K562 (cell line): ENCODE data around the gene KIF3B. TPM values are rescaled to one million over a fixed set of nuclear protein-coding genes. Genes with fewer than 3 reads are reported as not detected.
A peak's percentile ranks its signal among the peaks of the same experiment; 100 is the strongest.

Source experiments
- CCNT2 ChIP-seq: IDR thresholded peaks from 2 replicates; pipeline ENCODE4 v1.6.1; 2011; ENCODE audit warnings: borderline replicate concordance, low read depth, mild to moderate bottlenecking, moderate library complexity, mixed read lengths, low read length; ENCODE audit not compliant: insufficient read length; ENCODE audit errors: extremely low read depth
- FOXM1 ChIP-seq, 2 experiments: fragments of 450-650 bp in 1 of 2; sonication (generic) in 1 of 2; formaldehyde crosslinking in 1 of 2; IDR thresholded peaks; 2 replicates each; pipeline versions ENCODE4 v1.6.1 to v1.9.0; 2017 to 2022; ENCODE audit warnings: low read depth in 2 of 2, mild to moderate bottlenecking in 2 of 2, missing genetic modification reagents in 1 of 2, moderate library complexity in 1 of 2
- GABPB1 ChIP-seq: sonication (generic); formaldehyde crosslinking; IDR thresholded peaks from 2 replicates; pipeline ENCODE4 v1.8.0; 2022; ENCODE audit warnings: mild to moderate bottlenecking, missing genetic modification reagents
- HDGF ChIP-seq: fragments of 450-650 bp; IDR thresholded peaks from 2 replicates; pipeline ENCODE4 v1.6.1; 2016
- HMGN3 ChIP-seq: IDR thresholded peaks from 2 replicates; pipeline ENCODE4 v1.6.1; 2011; ENCODE audit warnings: borderline replicate concordance, low read depth, mild to moderate bottlenecking, mixed read lengths, low read length; ENCODE audit not compliant: insufficient read length; ENCODE audit errors: extremely low read depth
- NBN ChIP-seq: fragments of 450-650 bp; IDR thresholded peaks from 2 replicates; pipeline ENCODE4 v1.6.1; 2016; ENCODE audit warnings: low read depth, mild to moderate bottlenecking
- NFE2 ChIP-seq: IDR thresholded peaks from 2 replicates; pipeline ENCODE4 v1.6.1; 2014; ENCODE audit warnings: antibody characterized with exemption, low read depth
- NFXL1 ChIP-seq: fragments of 450-650 bp; formaldehyde crosslinking; IDR thresholded peaks from 2 replicates; pipeline ENCODE4 v1.4.0; 2021; ENCODE audit warnings: mild to moderate bottlenecking
- NONO ChIP-seq, 2 experiments: fragments of 200-400 bp in 1 of 2; fragments of 450-650 bp in 1 of 2; formaldehyde crosslinking in 1 of 2; IDR thresholded peaks; 2 replicates each; pipeline ENCODE4 v1.6.1; 2017; ENCODE audit warnings: low read depth in 2 of 2, mild to moderate bottlenecking in 2 of 2, moderate library complexity in 2 of 2, low read length in 1 of 2
- NR2C1 ChIP-seq, 2 experiments: fragments of 450-650 bp; IDR thresholded peaks; 2 replicates each; pipeline ENCODE4 v1.6.1; 2017; ENCODE audit warnings: mild to moderate bottlenecking in 2 of 2, antibody characterized with exemption in 1 of 2, inconsistent platforms in 1 of 2, missing compliant biosample characterization in 1 of 2, missing genetic modification characterization in 1 of 2
- RBM25 ChIP-seq: fragments of 200-400 bp; formaldehyde crosslinking; IDR thresholded peaks from 2 replicates; pipeline ENCODE4 v1.6.1; 2018; ENCODE audit warnings: low read length, low read depth, moderate library complexity; ENCODE audit not compliant: severe bottlenecking
- SMAD3 ChIP-seq: fragments of 450-650 bp; formaldehyde crosslinking; conservative IDR thresholded peaks from 2 replicates; pipeline ENCODE4 v1.4.0; 2020; ENCODE audit warnings: mild to moderate bottlenecking
- polyA plus RNA-seq, 8 experiments: library from polyadenylated mRNA; depleted of rRNA in 4 of 8; stranded (reverse) in 5 of 8; unstranded in 3 of 8; fragments of >200 nt; fragmentation: Nextera tagmentation in 2 of 8; fragmentation: Illumina TruSeq in 1 of 8; extraction: Ambion mirVana in 2 of 8; extraction: Trizol in 1 of 8; gene quantifications; 2 replicates each; pipeline versions ENCODE4 v1.2.1 to v1.2.3, GENCODE V29; 2011 to 2014; ENCODE audit warnings: inconsistent platforms in 1 of 8, missing spikeins in 1 of 8
- total RNA-seq, 7 experiments: library from RNA; depleted of rRNA in 6 of 7; stranded (reverse); fragments of >200 nt in 6 of 7; fragmentation: Illumina TruSeq in 2 of 7; extraction: Trizol in 2 of 7; gene quantifications; 2 replicates each; pipeline versions ENCODE4 v1.2.1 to v1.2.3, GENCODE V29; 2011 to 2021; ENCODE audit warnings: low replicate concordance in 1 of 7
- TF ChIP-seq, protein P1 (sequence below): fragments of 250-450 bp; sonication (Bioruptor Pico); IDR thresholded peaks from 2 replicates; pipeline ENCODE4 v1.8.0; 2022; ENCODE audit warnings: moderate library complexity, mild to moderate bottlenecking, inconsistent platforms
- TF ChIP-seq, protein P2 (sequence below): sonication (generic); formaldehyde crosslinking; IDR thresholded peaks from 2 replicates; pipeline ENCODE4 v1.8.0; 2022; ENCODE audit warnings: mild to moderate bottlenecking, missing genetic modification reagents
- TF ChIP-seq, protein P3 (sequence below): sonication (generic); formaldehyde crosslinking; IDR thresholded peaks from 2 replicates; pipeline ENCODE4 v1.8.0; 2022; ENCODE audit warnings: mild to moderate bottlenecking, missing genetic modification reagents
- TF ChIP-seq, protein P4 (sequence below): IDR thresholded peaks from 2 replicates; pipeline ENCODE4 v1.6.1; 2012; ENCODE audit warnings: low read depth, low read length, improper control_type of control experiment, borderline replicate concordance
- TF ChIP-seq, protein P5 (sequence below): fragments of 250-450 bp; sonication (Bioruptor Pico); IDR thresholded peaks from 2 replicates; pipeline ENCODE4 v1.6.1; 2021; ENCODE audit warnings: mild to moderate bottlenecking

KIF3B gene
- total and polyA plus RNA-seq, 9 of the 15 experiments (the other 6 are each of a cell fraction or from before 2014, with no cell fraction given), result 2.9 to 12.3 (median 8.6) TPM

DNA sequence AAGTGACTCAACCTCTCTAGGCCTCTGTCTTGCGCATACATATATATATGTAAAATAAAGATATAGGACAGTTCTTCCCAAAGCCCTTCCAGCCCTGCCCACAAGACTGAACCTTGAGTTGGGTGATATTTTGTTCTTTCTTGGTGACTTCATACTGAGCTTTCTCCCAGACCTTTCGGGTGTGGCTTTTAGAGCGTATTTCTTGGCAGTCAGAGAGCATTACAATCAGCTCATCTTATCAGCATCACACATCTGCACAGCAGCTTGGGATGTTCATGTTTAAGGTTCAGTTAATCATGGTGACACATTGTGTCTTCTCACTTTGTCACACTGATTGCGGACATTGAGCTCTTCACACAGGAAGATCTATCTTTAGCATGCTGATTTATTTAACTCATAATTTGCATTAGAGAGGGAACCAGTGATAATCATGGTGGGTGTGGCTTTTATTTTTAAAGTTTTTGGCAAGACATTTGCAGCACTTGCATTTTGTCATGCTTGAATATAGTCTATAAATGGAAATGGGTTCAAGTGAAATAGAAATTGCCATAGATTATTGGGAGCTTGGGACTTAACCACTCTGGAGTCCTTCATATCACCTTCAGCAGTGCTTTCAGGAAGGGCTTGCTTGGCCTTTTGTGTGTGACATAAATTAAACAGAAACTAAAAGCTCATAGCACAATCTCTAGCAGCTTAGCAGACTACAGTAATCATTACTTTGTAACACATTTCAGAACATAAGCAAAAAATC lies 8.3 kb downstream of the KIF3B start (continued):
- TF ChIP-seq, protein P1, sequence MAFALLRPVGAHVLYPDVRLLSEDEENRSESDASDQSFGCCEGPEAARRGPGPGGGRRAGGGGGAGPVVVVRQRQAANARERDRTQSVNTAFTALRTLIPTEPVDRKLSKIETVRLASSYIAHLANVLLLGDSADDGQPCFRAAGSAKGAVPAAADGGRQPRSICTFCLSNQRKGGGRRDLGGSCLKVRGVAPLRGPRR (CRISPR knock-in tag), result no peak
- TF ChIP-seq NFXL1 (CRISPR knock-in tag) (no peak), NONO (IDR thresholded peaks at IDR 0.05; ENCODE audit: low read depth in 2 of 2, low read length in 1 of 2) (peak in 1 of 2 experiments; percentile 80; a peak in 1 of 4 replicates), NFE2 (peak; percentile 64), CCNT2 (peak; percentile 98), FOXM1 (IDR thresholded peaks at IDR 0.05; ENCODE audit: low read depth) (peak; percentile 89), FOXM1 (CRISPR knock-in tag; IDR thresholded peaks at IDR 0.05; ENCODE audit: low read depth) (no peak), HMGN3 (peak; percentile 78), SMAD3 (CRISPR knock-in tag) (peak; percentile 72; the same call in 1 of the 2 replicates), GABPB1 (CRISPR knock-in tag) (no peak), NR2C1 (IDR thresholded peaks at IDR 0.05) (no peak), NR2C1 (tag; IDR thresholded peaks at IDR 0.05) (no peak), RBM25 (no peak), NBN (peak; percentile 91; the same call in 1 of the 2 replicates), HDGF (no peak)
- TF ChIP-seq, protein P2, sequence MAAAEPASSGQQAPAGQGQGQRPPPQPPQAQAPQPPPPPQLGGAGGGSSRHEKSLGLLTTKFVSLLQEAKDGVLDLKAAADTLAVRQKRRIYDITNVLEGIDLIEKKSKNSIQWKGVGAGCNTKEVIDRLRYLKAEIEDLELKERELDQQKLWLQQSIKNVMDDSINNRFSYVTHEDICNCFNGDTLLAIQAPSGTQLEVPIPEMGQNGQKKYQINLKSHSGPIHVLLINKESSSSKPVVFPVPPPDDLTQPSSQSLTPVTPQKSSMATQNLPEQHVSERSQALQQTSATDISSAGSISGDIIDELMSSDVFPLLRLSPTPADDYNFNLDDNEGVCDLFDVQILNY (CRISPR knock-in tag), result no peak
- TF ChIP-seq, protein P3, sequence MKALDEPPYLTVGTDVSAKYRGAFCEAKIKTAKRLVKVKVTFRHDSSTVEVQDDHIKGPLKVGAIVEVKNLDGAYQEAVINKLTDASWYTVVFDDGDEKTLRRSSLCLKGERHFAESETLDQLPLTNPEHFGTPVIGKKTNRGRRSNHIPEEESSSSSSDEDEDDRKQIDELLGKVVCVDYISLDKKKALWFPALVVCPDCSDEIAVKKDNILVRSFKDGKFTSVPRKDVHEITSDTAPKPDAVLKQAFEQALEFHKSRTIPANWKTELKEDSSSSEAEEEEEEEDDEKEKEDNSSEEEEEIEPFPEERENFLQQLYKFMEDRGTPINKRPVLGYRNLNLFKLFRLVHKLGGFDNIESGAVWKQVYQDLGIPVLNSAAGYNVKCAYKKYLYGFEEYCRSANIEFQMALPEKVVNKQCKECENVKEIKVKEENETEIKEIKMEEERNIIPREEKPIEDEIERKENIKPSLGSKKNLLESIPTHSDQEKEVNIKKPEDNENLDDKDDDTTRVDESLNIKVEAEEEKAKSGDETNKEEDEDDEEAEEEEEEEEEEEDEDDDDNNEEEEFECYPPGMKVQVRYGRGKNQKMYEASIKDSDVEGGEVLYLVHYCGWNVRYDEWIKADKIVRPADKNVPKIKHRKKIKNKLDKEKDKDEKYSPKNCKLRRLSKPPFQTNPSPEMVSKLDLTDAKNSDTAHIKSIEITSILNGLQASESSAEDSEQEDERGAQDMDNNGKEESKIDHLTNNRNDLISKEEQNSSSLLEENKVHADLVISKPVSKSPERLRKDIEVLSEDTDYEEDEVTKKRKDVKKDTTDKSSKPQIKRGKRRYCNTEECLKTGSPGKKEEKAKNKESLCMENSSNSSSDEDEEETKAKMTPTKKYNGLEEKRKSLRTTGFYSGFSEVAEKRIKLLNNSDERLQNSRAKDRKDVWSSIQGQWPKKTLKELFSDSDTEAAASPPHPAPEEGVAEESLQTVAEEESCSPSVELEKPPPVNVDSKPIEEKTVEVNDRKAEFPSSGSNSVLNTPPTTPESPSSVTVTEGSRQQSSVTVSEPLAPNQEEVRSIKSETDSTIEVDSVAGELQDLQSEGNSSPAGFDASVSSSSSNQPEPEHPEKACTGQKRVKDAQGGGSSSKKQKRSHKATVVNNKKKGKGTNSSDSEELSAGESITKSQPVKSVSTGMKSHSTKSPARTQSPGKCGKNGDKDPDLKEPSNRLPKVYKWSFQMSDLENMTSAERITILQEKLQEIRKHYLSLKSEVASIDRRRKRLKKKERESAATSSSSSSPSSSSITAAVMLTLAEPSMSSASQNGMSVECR (CRISPR knock-in tag), result no peak
- TF ChIP-seq, protein P4, sequence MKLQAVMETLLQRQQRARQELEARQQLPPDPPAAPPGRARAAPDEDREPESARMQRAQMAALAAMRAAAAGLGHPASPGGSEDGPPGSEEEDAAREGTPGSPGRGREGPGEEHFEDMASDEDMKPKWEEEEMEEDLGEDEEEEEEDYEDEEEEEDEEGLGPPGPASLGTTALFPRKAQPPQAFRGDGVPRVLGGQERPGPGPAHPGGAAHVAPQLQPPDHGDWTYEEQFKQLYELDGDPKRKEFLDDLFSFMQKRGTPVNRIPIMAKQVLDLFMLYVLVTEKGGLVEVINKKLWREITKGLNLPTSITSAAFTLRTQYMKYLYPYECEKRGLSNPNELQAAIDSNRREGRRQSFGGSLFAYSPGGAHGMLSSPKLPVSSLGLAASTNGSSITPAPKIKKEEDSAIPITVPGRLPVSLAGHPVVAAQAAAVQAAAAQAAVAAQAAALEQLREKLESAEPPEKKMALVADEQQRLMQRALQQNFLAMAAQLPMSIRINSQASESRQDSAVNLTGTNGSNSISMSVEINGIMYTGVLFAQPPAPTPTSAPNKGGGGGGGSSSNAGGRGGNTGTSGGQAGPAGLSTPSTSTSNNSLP, result 0 out of 2 replicates have a peak, but pooled peaks have one; percentile 18
- TF ChIP-seq, protein P5, sequence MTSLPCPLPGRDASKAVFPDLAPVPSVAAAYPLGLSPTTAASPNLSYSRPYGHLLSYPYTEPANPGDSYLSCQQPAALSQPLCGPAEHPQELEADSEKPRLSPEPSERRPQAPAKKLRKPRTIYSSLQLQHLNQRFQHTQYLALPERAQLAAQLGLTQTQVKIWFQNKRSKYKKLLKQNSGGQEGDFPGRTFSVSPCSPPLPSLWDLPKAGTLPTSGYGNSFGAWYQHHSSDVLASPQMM (CRISPR knock-in tag), result no peak
